Testis (tissue), 3 donors: Measurements from ENCODE around the gene GUCA2A. TPM values are rescaled to one million over a fixed set of nuclear protein-coding genes. Genes with fewer than 3 reads are reported as not detected.

ENCODE experiments used
- DNase-seq: peaks from one replicate; pipeline ENCODE4 v3.0.0-alpha.2; 2019
- H3K27ac ChIP-seq, 2 donors: fragments of 200-600 bp; sonication (generic); one replicate each; pipeline ENCODE4 v1.5.1; 2019
- H3K27me3 ChIP-seq: fragments of 200-600 bp; sonication (generic); one replicate; pipeline ENCODE4 v1.5.1; 2019
- H3K36me3 ChIP-seq: fragments of 200-600 bp; sonication (generic); one replicate; pipeline ENCODE4 v1.5.1; 2017; ENCODE audit warnings: low read depth; ENCODE audit errors: missing control alignments
- H3K4me1 ChIP-seq: fragments of 200-600 bp; sonication (generic); one replicate; pipeline ENCODE4 v1.5.1; 2019
- H3K4me3 ChIP-seq, 2 donors: fragments of 200-600 bp; sonication (generic); one replicate each; pipeline ENCODE4 v1.5.1; 2017 to 2019
- H3K9me3 ChIP-seq: fragments of 200-600 bp; sonication (generic); one replicate; pipeline ENCODE4 v1.5.1; 2017
- CTCF ChIP-seq, 3 experiments: fragments of 450-650 bp in 2 of 3; fragments of 200-600 bp in 1 of 3; sonication (generic) in 1 of 3; IDR thresholded peaks; one replicate each; pipeline ENCODE4 v1.5.1; 2016 to 2019; ENCODE audit warnings: antibody characterized with exemption in 3 of 3, mild to moderate bottlenecking in 2 of 3, moderate library complexity in 1 of 3
- POLR2A ChIP-seq: fragments of 450-650 bp; IDR thresholded peaks from one replicate; pipeline ENCODE4 v1.6.1; 2017; ENCODE audit warnings: antibody characterized with exemption, mild to moderate bottlenecking, moderate library complexity
- WGBS, 2 donors: methylation state at CpG; one replicate each; pipeline ENCODE4 v1.1.5; 2018; 5-methylcytosine and 5-hydroxymethylcytosine counted together
- intact Hi-C: fragments of 100-400 bp; cut with DNase I; formaldehyde crosslinking; loops from one replicate; pipeline ENCODE4 v1.15.1; 2023; ENCODE audit warnings: low total_unique reads
- polyA plus RNA-seq: library from polyadenylated mRNA; stranded (reverse); fragments of 350-450 nt; fragmentation: Illumina TruSeq; extraction: RNeasy Lipid Tissue Mini Kit (QIAGEN cat#74804); gene quantifications from one replicate; pipeline ENCODE4 v1.2.3, GENCODE V29; 2014; ENCODE audit warnings: low read depth, low replicate concordance; ENCODE audit not compliant: insufficient read depth
- total RNA-seq, 2 donors: library from RNA; depleted of rRNA; stranded (reverse); fragments of >200 nt; gene quantifications; one replicate each; pipeline ENCODE4 v1.2.3, GENCODE V29; 2016

Gene GUCA2A
- total and polyA plus RNA-seq, 3 donors from 2014 or later = not detected

GRCh38 chr1:42133809-42134526, 30.6 kb downstream of the GUCA2A start:
- Histone ChIP-seq H3K27me3 (no peaks in the 10 kb centered on the region), H3K36me3 (no peaks in the 10 kb centered on the region), H3K27ac (no peak overlapping the region), H3K9me3 (no peaks in the 10 kb centered on the region), H3K4me1 (no peaks in the 10 kb centered on the region), H3K4me3 (no peak overlapping the region)
- DNase-seq = no peak
- intact Hi-C loops = no loop called here
- WGBS, 2 donors = 93 to 96% methylated on average over 7 to 10 of the region's 10 CpGs
- no peak for TF ChIP-seq POLR2A
- no peak for TF ChIP-seq CTCF (IDR thresholded peaks at IDR 0.05)

GRCh38 chr1:42133390-42133789, 31.2 kb downstream of the GUCA2A start:
- WGBS, 2 donors = 92 to 93% methylated on average over 5 of the region's 5 CpGs
- Histone ChIP-seq H3K4me1 (no peaks in the 10 kb centered on the region), H3K4me3 (no peak overlapping the region), H3K27me3 (no peaks in the 10 kb centered on the region), H3K36me3 (no peaks in the 10 kb centered on the region), H3K27ac (no peak overlapping the region), H3K9me3 (no peaks in the 10 kb centered on the region)
- intact Hi-C loops = no loop called here
- DNase-seq = no peak
- no peak for TF ChIP-seq CTCF (IDR thresholded peaks at IDR 0.05)
- no peak for TF ChIP-seq POLR2A

- no peaks in the 10 kb centered on the region for H3K27me3 ChIP-seq
- TF ChIP-seq POLR2A (no peak), CTCF (IDR thresholded peaks at IDR 0.05) (no peak)
- H3K4me3 ChIP-seq = no peak overlapping the region
- 63 to 69% methylated on average over 5 of the region's 5 CpGs for WGBS, 2 donors
- intact Hi-C loops = no loop called here
- H3K9me3 ChIP-seq = no peaks in the 10 kb centered on the region
- H3K36me3 ChIP-seq = no peaks in the 10 kb centered on the region
- no peak overlapping the region for H3K27ac ChIP-seq
- no peak for DNase-seq
- no peaks in the 10 kb centered on the region for H3K4me1 ChIP-seq
These were observed 34.4 kb downstream of the GUCA2A start for GRCh38 chr1:42130061-42130660.

- WGBS, 2 donors = 87% methylated on average over 3 of the region's 3 CpGs
- no peaks in the 10 kb centered on the region for H3K9me3 ChIP-seq
- H3K36me3 ChIP-seq = no peaks in the 10 kb centered on the region
- no peaks in the 10 kb centered on the region for H3K4me1 ChIP-seq
- TF ChIP-seq POLR2A (no peak), CTCF (IDR thresholded peaks at IDR 0.05) (no peak)
- H3K4me3 ChIP-seq = no peak overlapping the region
- H3K27me3 ChIP-seq = no peaks in the 10 kb centered on the region
- DNase-seq = no peak
- intact Hi-C loops = no loop called here
- no peak overlapping the region for H3K27ac ChIP-seq
These were observed 35.6 kb downstream of the GUCA2A start for GRCh38 chr1:42128964-42129363.

GRCh38 chr1:42128499-42128898, 36.0 kb downstream of the GUCA2A start:
- 53 to 63% methylated on average over 2 of the region's 2 CpGs for WGBS, 2 donors
- Histone ChIP-seq H3K4me1 (no peaks in the 10 kb centered on the region), H3K36me3 (no peaks in the 10 kb centered on the region), H3K4me3 (no peak overlapping the region), H3K9me3 (no peaks in the 10 kb centered on the region), H3K27ac (no peak overlapping the region), H3K27me3 (no peaks in the 10 kb centered on the region)
- intact Hi-C loops = no loop called here
- TF ChIP-seq POLR2A (no peak), CTCF (IDR thresholded peaks at IDR 0.05) (no peak)
- DNase-seq = no peak
